ENCODE data around the gene FALEC.

FALEC gene

GRCh38 chr1:150474869-150475268, 40.7 kb upstream of the FALEC start:
- no peak for DNase-seq (ENCODE audit: extremely low spot score)
- ChIA-PET POLR2A (interaction anchor here (0.6 to 0.9 kb wide), 2 partner anchors 12 to 222 kb away, joined by 3 read pairs; partner anchors contain the start of gene TARS2), CTCF (no interaction called here)
- TF ChIP-seq TARDBP (IDR thresholded peaks at IDR 0.05), result no peak
- no peak for TF ChIP-seq BHLHE40 (IDR thresholded peaks at IDR 0.05; ENCODE audit: borderline replicate concordance)
- TF ChIP-seq FOXK2 (IDR thresholded peaks at IDR 0.05), result no peak
- no peak for TF ChIP-seq SUZ12 (IDR thresholded peaks at IDR 0.05)
- TF ChIP-seq PKNOX1 (IDR thresholded peaks at IDR 0.05), result no peak
- TF ChIP-seq NFRKB (IDR thresholded peaks at IDR 0.05), result no peak
- TF ChIP-seq CTBP1 (IDR thresholded peaks at IDR 0.05; ENCODE audit: borderline replicate concordance), result no peak
- TF ChIP-seq FOXA1 (IDR thresholded peaks at IDR 0.05), result no peak
- TF ChIP-seq ZNF384 (IDR thresholded peaks at IDR 0.05), result no peak
- TF ChIP-seq ARNT (IDR thresholded peaks at IDR 0.05), result no peak
- TF ChIP-seq ELF4 (IDR thresholded peaks at IDR 0.05), result no peak
- no peak for TF ChIP-seq HDGF (IDR thresholded peaks at IDR 0.05; ENCODE audit: borderline replicate concordance)
- no peak for TF ChIP-seq SP1 (IDR thresholded peaks at IDR 0.05)
- no peak for TF ChIP-seq LEF1 (IDR thresholded peaks at IDR 0.05; ENCODE audit: borderline replicate concordance)
- TF ChIP-seq FOXM1 (IDR thresholded peaks at IDR 0.05; ENCODE audit: borderline replicate concordance), result no peak
- TF ChIP-seq L3MBTL2 (conservative IDR thresholded peaks at IDR 0.05), result no peak

- ChIA-PET POLR2A (interaction anchor here (0.7 kb wide), 1 partner anchor 10 kb away, joined by 3 read pairs; the partner anchor contains the start of gene TARS2), CTCF (no interaction called here)
- no peak for DNase-seq (ENCODE audit: extremely low spot score)
Observed at GRCh38 chr1:150476754-150477153, 38.8 kb upstream of the FALEC start.

GRCh38 chr1:150477320-150477719, 38.2 kb upstream of the FALEC start:
- no peak for DNase-seq (ENCODE audit: extremely low spot score)
- ChIA-PET POLR2A (no interaction called here), CTCF (no interaction called here)
- TF ChIP-seq LEF1 (IDR thresholded peaks at IDR 0.05; ENCODE audit: borderline replicate concordance) (no peak), ARNT (IDR thresholded peaks at IDR 0.05) (no peak), FOXM1 (IDR thresholded peaks at IDR 0.05; ENCODE audit: borderline replicate concordance) (no peak), ELF4 (IDR thresholded peaks at IDR 0.05) (no peak), ZNF384 (IDR thresholded peaks at IDR 0.05) (no peak), FOXA1 (IDR thresholded peaks at IDR 0.05) (no peak), PKNOX1 (IDR thresholded peaks at IDR 0.05) (no peak), HDGF (IDR thresholded peaks at IDR 0.05; ENCODE audit: borderline replicate concordance) (no peak), CTBP1 (IDR thresholded peaks at IDR 0.05; ENCODE audit: borderline replicate concordance) (no peak), NFRKB (IDR thresholded peaks at IDR 0.05) (no peak), L3MBTL2 (conservative IDR thresholded peaks at IDR 0.05) (no peak), TARDBP (IDR thresholded peaks at IDR 0.05) (no peak), BHLHE40 (IDR thresholded peaks at IDR 0.05; ENCODE audit: borderline replicate concordance) (no peak), SUZ12 (IDR thresholded peaks at IDR 0.05) (no peak), SP1 (IDR thresholded peaks at IDR 0.05) (no peak)

More at GRCh38 chr1:150476754-150477153, 38.8 kb upstream of the FALEC start:
- TF ChIP-seq BHLHE40 (IDR thresholded peaks at IDR 0.05; ENCODE audit: borderline replicate concordance), result no peak
- TF ChIP-seq TARDBP (IDR thresholded peaks at IDR 0.05), result no peak
- no peak for TF ChIP-seq FOXK2 (IDR thresholded peaks at IDR 0.05)
- no peak for TF ChIP-seq SUZ12 (IDR thresholded peaks at IDR 0.05)
- TF ChIP-seq PKNOX1 (IDR thresholded peaks at IDR 0.05), result no peak
- no peak for TF ChIP-seq SP1 (IDR thresholded peaks at IDR 0.05)
- TF ChIP-seq ELF4 (IDR thresholded peaks at IDR 0.05), result no peak
- no peak for TF ChIP-seq HDGF (IDR thresholded peaks at IDR 0.05; ENCODE audit: borderline replicate concordance)
- TF ChIP-seq NFRKB (IDR thresholded peaks at IDR 0.05), result no peak
- no peak for TF ChIP-seq FOXM1 (IDR thresholded peaks at IDR 0.05; ENCODE audit: borderline replicate concordance)

- CTCF ChIA-PET, result no interaction called here
- no peak for DNase-seq (ENCODE audit: extremely low spot score)
- POLR2A ChIA-PET, result no interaction called here
- TF ChIP-seq SUZ12 (IDR thresholded peaks at IDR 0.05) (no peak), LEF1 (IDR thresholded peaks at IDR 0.05; ENCODE audit: borderline replicate concordance) (no peak), CTBP1 (IDR thresholded peaks at IDR 0.05; ENCODE audit: borderline replicate concordance) (no peak), FOXM1 (IDR thresholded peaks at IDR 0.05; ENCODE audit: borderline replicate concordance) (no peak), FOXK2 (IDR thresholded peaks at IDR 0.05) (no peak), BHLHE40 (IDR thresholded peaks at IDR 0.05; ENCODE audit: borderline replicate concordance) (no peak), TARDBP (IDR thresholded peaks at IDR 0.05) (no peak), FOXA1 (IDR thresholded peaks at IDR 0.05) (no peak), HDGF (IDR thresholded peaks at IDR 0.05; ENCODE audit: borderline replicate concordance) (no peak)
Observed at GRCh38 chr1:150477733-150478132, 37.8 kb upstream of the FALEC start.

GRCh38 chr1:150479370-150479769, 36.2 kb upstream of the FALEC start:
- ChIA-PET POLR2A (no interaction called here), CTCF (no interaction called here)
- DNase-seq (ENCODE audit: extremely low spot score), result no peak
- TF ChIP-seq NFRKB (IDR thresholded peaks at IDR 0.05) (no peak), ELF4 (IDR thresholded peaks at IDR 0.05) (no peak), FOXA1 (IDR thresholded peaks at IDR 0.05) (no peak), ARNT (IDR thresholded peaks at IDR 0.05) (no peak), BHLHE40 (IDR thresholded peaks at IDR 0.05; ENCODE audit: borderline replicate concordance) (no peak), HDGF (IDR thresholded peaks at IDR 0.05; ENCODE audit: borderline replicate concordance) (no peak), ZNF384 (IDR thresholded peaks at IDR 0.05) (no peak), FOXK2 (IDR thresholded peaks at IDR 0.05) (no peak), SUZ12 (IDR thresholded peaks at IDR 0.05) (no peak), TARDBP (IDR thresholded peaks at IDR 0.05) (no peak), LEF1 (IDR thresholded peaks at IDR 0.05; ENCODE audit: borderline replicate concordance) (no peak), L3MBTL2 (conservative IDR thresholded peaks at IDR 0.05) (no peak), PKNOX1 (IDR thresholded peaks at IDR 0.05) (no peak), CTBP1 (IDR thresholded peaks at IDR 0.05; ENCODE audit: borderline replicate concordance) (no peak), SP1 (IDR thresholded peaks at IDR 0.05) (no peak), FOXM1 (IDR thresholded peaks at IDR 0.05; ENCODE audit: borderline replicate concordance) (no peak)
